GM12878 (cell line): ENCODE measurements around the gene ANKRD13B. TPM values are rescaled to one million over a fixed set of nuclear protein-coding genes. Genes with fewer than 3 reads are reported as not detected.

Source experiments
- ATAC-seq: fragments of 200-7000 bp; cut with Tn5 transposase; 3 replicates; pipeline ENCODE4 v1.9.1; 2020; ENCODE audit warnings: mild to moderate bottlenecking, moderate library complexity
- BruUV-seq: library from RNA; stranded (reverse); fragments of 400-500 nt; replicated peaks from 2 replicates; lab custom pipeline; 2021; lab: Mats Ljungman, UMichigan
- CTCF ChIA-PET: fragments of 300-600 bp; sonication (Branson Sonifier 250); formaldehyde crosslinking; extraction: SDS; loops from one replicate; lab custom pipeline; 2021; ENCODE audit warnings: inconsistent platforms; lab: Yijun Ruan, JAX
- POLR2A ChIA-PET: fragments of 350-600 bp; formaldehyde crosslinking; extraction: SDS; loops from one replicate; lab custom pipeline; 2021; ENCODE audit warnings: inconsistent platforms; lab: Charles Lee
- RAD21 ChIA-PET: fragments of 300-600 bp; sonication (Branson Sonifier 250); formaldehyde crosslinking; loops from one replicate; lab custom pipeline; 2023; ENCODE audit warnings: antibody characterized with exemption; ENCODE audit not compliant: unreplicated experiment; lab: Charles Lee
- SMC1A ChIA-PET: fragments of 300-600 bp; sonication (Branson Sonifier 250); formaldehyde crosslinking; loops from one replicate; lab custom pipeline; 2023; ENCODE audit not compliant: unreplicated experiment, uncharacterized antibody; lab: Charles Lee
- DNase-seq: peaks from one replicate; pipeline ENCODE4 v3.0.0-alpha.2; 2011; ENCODE audit warnings: low read depth, low spot score
- FAIRE-seq: peaks from 3 replicates; lab custom pipeline; 2011; peaks lifted over from hg19 to GRCh38; lab: Jason Lieb, UNC
- H2AFZ ChIP-seq: 2 replicates; pipeline ENCODE4 v1.6.0; 2011; ENCODE audit warnings: low read depth, low read length, control low read depth; ENCODE audit not compliant: control insufficient read depth
- H3K27ac ChIP-seq: 2 replicates; pipeline ENCODE4 v1.5.1; 2011; ENCODE audit warnings: control low read depth; ENCODE audit not compliant: control insufficient read depth, insufficient read depth
- H3K27me3 ChIP-seq, 2 experiments: replicated peaks in 1 of 2; 2 replicates each; pipeline versions ENCODE4 v1.6.0 to v1.6.1; 2011; ENCODE audit warnings: low read length in 1 of 2; ENCODE audit not compliant: control insufficient read depth in 2 of 2, insufficient read depth in 2 of 2
- H3K36me3 ChIP-seq, 2 experiments: 2 replicates each; pipeline ENCODE4 v1.5.1; 2011; ENCODE audit warnings: low read length in 1 of 2; ENCODE audit not compliant: control insufficient read depth in 2 of 2, insufficient read depth in 2 of 2
- H3K4me1 ChIP-seq: 2 replicates; pipeline ENCODE4 v1.6.1; 2011; ENCODE audit warnings: mild to moderate bottlenecking, low read length, moderate library complexity, mixed read lengths; ENCODE audit not compliant: control insufficient read depth, insufficient read depth
- H3K4me2 ChIP-seq: 2 replicates; pipeline ENCODE4 v1.6.0; 2011; ENCODE audit warnings: control low read depth; ENCODE audit not compliant: control insufficient read depth, insufficient read depth
- H3K4me3 ChIP-seq: fragments of 200-600 bp; sonication (generic); 2 replicates; pipeline ENCODE4 v1.5.1; 2016
- H3K79me2 ChIP-seq: 2 replicates; pipeline ENCODE4 v1.6.0; 2011; ENCODE audit warnings: low read length; ENCODE audit not compliant: control insufficient read depth, insufficient read depth
- H3K9ac ChIP-seq: 2 replicates; pipeline ENCODE4 v1.8.0; 2011; ENCODE audit warnings: low read length, control low read depth, mixed read lengths; ENCODE audit not compliant: control insufficient read depth, insufficient read depth
- H3K9me3 ChIP-seq: replicated peaks from 3 replicates; pipeline ENCODE4 v1.5.1; 2011; ENCODE audit warnings: mild to moderate bottlenecking, low read length; ENCODE audit not compliant: control insufficient read depth, insufficient read depth
- H4K20me1 ChIP-seq: 2 replicates; pipeline ENCODE4 v1.6.0; 2011; ENCODE audit not compliant: control insufficient read depth, insufficient read depth
- BCL11A ChIP-seq: IDR thresholded peaks from 2 replicates; pipeline ENCODE4 v1.6.1; 2011; ENCODE audit warnings: low read depth, low read length
- EED ChIP-seq: sonication (generic); IDR thresholded peaks from 2 replicates; pipeline ENCODE4 v1.6.1; 2016; ENCODE audit warnings: antibody characterized with exemption, low read depth
- EGR1 ChIP-seq, 2 experiments: IDR thresholded peaks; 1 replicate in 1 of 2; 2 replicates in 1 of 2; pipeline ENCODE4 v1.6.1; 2011 to 2012; ENCODE audit warnings: low read depth in 2 of 2, low read length in 2 of 2, borderline replicate concordance in 1 of 2, mild to moderate bottlenecking in 1 of 2, moderate library complexity in 1 of 2
- IKZF2 ChIP-seq, 2 experiments: fragments of 450-650 bp; IDR thresholded peaks; 2 replicates each; pipeline ENCODE4 v1.6.1; 2017; ENCODE audit warnings: mild to moderate bottlenecking in 2 of 2, moderate library complexity in 2 of 2
- JUNB ChIP-seq: IDR thresholded peaks from 2 replicates; pipeline ENCODE4 v1.6.1; 2016; ENCODE audit warnings: antibody characterized with exemption, mild to moderate bottlenecking
- NR2C2 ChIP-seq: IDR thresholded peaks from 2 replicates; pipeline ENCODE4 v1.6.1; 2011; ENCODE audit warnings: borderline replicate concordance, low read depth; ENCODE audit not compliant: control insufficient read depth, insufficient read length
- RUNX3 ChIP-seq: IDR thresholded peaks from 2 replicates; pipeline ENCODE4 v1.6.1; 2012; ENCODE audit warnings: low read length, inconsistent platforms
- TCF12 ChIP-seq: IDR thresholded peaks from 2 replicates; pipeline ENCODE4 v1.6.1; 2011; ENCODE audit warnings: low read depth, mild to moderate bottlenecking, low read length
- WGBS: methylation state at CpG from one replicate; pipeline ENCODE4 v1.1.6; 2016; ENCODE audit warnings: low lambda C conversion rate; ENCODE audit not compliant: insufficient replicate concordance, insufficient coverage; ENCODE audit errors: missing lambda C conversion rate; 5-methylcytosine and 5-hydroxymethylcytosine counted together
- in situ Hi-C: fragments of 300-500 bp; cut with MboI; formaldehyde crosslinking; loops from 9 replicates; pipeline ENCODE4 v1.14.3; 2018; ENCODE audit warnings: mixed read lengths
- intact Hi-C: fragments of 100-400 bp; cut with micrococcal nuclease; formaldehyde crosslinking; loops from one replicate; pipeline ENCODE4 v1.14.2; 2022; ENCODE audit not compliant: unreplicated experiment
- polyA plus RNA-seq, 11 experiments: library from polyadenylated mRNA; depleted of rRNA in 4 of 11; unstranded in 6 of 11; stranded (reverse) in 5 of 11; fragments of >200 nt; fragmentation: Nextera tagmentation in 4 of 11; fragmentation: Illumina TruSeq in 1 of 11; extraction: Ambion mirVana in 4 of 11; extraction: Trizol in 1 of 11; gene quantifications; 1 replicate in 1 of 11; 2 replicates in 10 of 11; pipeline versions ENCODE4 v1.2.1 to v1.2.3, GENCODE V29; 2011 to 2016; ENCODE audit warnings: inconsistent platforms in 2 of 11, missing spikeins in 2 of 11, low read depth in 1 of 11
- total RNA-seq, 4 experiments: library from RNA; depleted of rRNA in 3 of 4; stranded (reverse); fragments of >200 nt in 3 of 4; fragmentation: Illumina TruSeq in 1 of 4; extraction: Trizol in 1 of 4; gene quantifications; 2 replicates each; pipeline versions ENCODE4 v1.2.1 to v1.2.3, GENCODE V29; 2013 to 2021
- TF ChIP-seq, protein P1 (sequence below): fragments of 450-650 bp; formaldehyde crosslinking; IDR thresholded peaks from 2 replicates; pipeline ENCODE4 v1.5.0; 2022; ENCODE audit warnings: mild to moderate bottlenecking, missing genetic modification characterization
- TF ChIP-seq, protein P2 (sequence below): fragments of 450-650 bp; IDR thresholded peaks from 2 replicates; pipeline ENCODE4 v1.6.1; 2018; ENCODE audit warnings: borderline replicate concordance, mild to moderate bottlenecking; ENCODE audit not compliant: partially characterized antibody

Gene ANKRD13B
- total and polyA plus RNA-seq, 10 of the 15 experiments (the other 5 are each of a cell fraction or from before 2014, with no cell fraction given): 0.18 to 15.0 (median 2.8) TPM

GRCh38 chr17:29577385-29578211 lies 15.3 kb upstream of the ANKRD13B start:
- in situ Hi-C loops (no loop called here), intact Hi-C loops (no loop called here)
- ChIA-PET POLR2A (no interaction called here), CTCF (interaction anchor here (1.2 to 4.6 kb wide), 6 partner anchors 10 to 40 kb away, joined by 3 to 34 read pairs (median 14); partner anchors contain the start of gene ANKRD13B), SMC1A (interaction anchor here (1.2 to 1.5 kb wide), 2 partner anchors 37 to 40 kb away, joined by 3 read pairs; no protein-coding TSS in a partner anchor), RAD21 (interaction anchor here (0.6 to 4.1 kb wide), 4 partner anchors 14 to 39 kb away, joined by 3 to 25 read pairs (median 7); no protein-coding TSS in a partner anchor)
- Histone ChIP-seq H3K4me1 (0 out of 2 replicates have a peak, but pooled peaks cover 8% of the 10 kb centered on the region), H3K4me2 (no peak overlapping the region), H3K27me3 (no peaks in the 10 kb centered on the region), H4K20me1 (no peaks in the 10 kb centered on the region), H3K79me2 (no peaks in the 10 kb centered on the region), H2AFZ (no peak overlapping the region), H3K27ac (no peak overlapping the region), H3K36me3 (peaks cover 8 to 23% of the 10 kb centered on the region in 2 experiments; a peak in 3 of 4 replicates), H3K4me3 (no peak overlapping the region), H3K9me3 (no peaks in the 10 kb centered on the region), H3K9ac (no peak overlapping the region)
- 81% methylated on average over 22 of the region's 22 CpGs for WGBS
- TF ChIP-seq TCF12 (no peak), NR2C2 (no peak), BCL11A (no peak), EGR1 (IDR thresholded peaks at IDR 0.05; ENCODE audit: borderline replicate concordance in 1 of 2, low read depth in 2 of 2, low read length in 2 of 2) (no peak), JUNB (no peak), EED (no peak), RUNX3 (no peak), IKZF2 (IDR thresholded peaks at IDR 0.05) (no peak)
- TF ChIP-seq, protein P1, sequence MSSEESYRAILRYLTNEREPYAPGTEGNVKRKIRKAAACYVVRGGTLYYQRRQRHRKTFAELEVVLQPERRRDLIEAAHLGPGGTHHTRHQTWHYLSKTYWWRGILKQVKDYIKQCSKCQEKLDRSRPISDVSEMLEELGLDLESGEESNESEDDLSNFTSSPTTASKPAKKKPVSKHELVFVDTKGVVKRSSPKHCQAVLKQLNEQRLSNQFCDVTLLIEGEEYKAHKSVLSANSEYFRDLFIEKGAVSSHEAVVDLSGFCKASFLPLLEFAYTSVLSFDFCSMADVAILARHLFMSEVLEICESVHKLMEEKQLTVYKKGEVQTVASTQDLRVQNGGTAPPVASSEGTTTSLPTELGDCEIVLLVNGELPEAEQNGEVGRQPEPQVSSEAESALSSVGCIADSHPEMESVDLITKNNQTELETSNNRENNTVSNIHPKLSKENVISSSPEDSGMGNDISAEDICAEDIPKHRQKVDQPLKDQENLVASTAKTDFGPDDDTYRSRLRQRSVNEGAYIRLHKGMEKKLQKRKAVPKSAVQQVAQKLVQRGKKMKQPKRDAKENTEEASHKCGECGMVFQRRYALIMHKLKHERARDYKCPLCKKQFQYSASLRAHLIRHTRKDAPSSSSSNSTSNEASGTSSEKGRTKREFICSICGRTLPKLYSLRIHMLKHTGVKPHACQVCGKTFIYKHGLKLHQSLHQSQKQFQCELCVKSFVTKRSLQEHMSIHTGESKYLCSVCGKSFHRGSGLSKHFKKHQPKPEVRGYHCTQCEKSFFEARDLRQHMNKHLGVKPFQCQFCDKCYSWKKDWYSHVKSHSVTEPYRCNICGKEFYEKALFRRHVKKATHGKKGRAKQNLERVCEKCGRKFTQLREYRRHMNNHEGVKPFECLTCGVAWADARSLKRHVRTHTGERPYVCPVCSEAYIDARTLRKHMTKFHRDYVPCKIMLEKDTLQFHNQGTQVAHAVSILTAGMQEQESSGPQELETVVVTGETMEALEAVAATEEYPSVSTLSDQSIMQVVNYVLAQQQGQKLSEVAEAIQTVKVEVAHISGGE: no peak
- TF ChIP-seq, protein P2, sequence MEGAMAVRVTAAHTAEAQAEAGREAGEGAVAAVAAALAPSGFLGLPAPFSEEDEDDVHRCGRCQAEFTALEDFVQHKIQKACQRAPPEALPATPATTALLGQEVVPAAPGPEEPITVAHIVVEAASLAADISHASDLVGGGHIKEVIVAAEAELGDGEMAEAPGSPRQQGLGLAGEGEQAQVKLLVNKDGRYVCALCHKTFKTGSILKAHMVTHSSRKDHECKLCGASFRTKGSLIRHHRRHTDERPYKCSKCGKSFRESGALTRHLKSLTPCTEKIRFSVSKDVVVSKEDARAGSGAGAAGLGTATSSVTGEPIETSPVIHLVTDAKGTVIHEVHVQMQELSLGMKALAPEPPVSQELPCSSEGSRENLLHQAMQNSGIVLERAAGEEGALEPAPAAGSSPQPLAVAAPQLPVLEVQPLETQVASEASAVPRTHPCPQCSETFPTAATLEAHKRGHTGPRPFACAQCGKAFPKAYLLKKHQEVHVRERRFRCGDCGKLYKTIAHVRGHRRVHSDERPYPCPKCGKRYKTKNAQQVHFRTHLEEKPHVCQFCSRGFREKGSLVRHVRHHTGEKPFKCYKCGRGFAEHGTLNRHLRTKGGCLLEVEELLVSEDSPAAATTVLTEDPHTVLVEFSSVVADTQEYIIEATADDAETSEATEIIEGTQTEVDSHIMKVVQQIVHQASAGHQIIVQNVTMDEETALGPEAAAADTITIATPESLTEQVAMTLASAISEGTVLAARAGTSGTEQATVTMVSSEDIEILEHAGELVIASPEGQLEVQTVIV: no peak
- DNase-seq (no peak), FAIRE-seq (no peak), ATAC-seq (no peak)
- BruUV-seq: no TSS peak
